Tibial artery (tissue), 4 donors: Measurements from ENCODE around the gene RPL10A.
A peak's percentile ranks its signal among the peaks of the same experiment; 100 is the strongest.

Experiments used
- DNase-seq, 2 donors: peaks; one replicate each; pipeline ENCODE4 v3.0.0-alpha.2; 2019
- H3K27ac ChIP-seq, 2 donors: fragments of 200-600 bp; sonication (generic) in 1 of 2; 1 replicate in 1 of 2; 2 replicates in 1 of 2; pipeline ENCODE4 v1.5.1; 2018 to 2019; ENCODE audit warnings: mild to moderate bottlenecking in 1 of 2
- H3K27me3 ChIP-seq, 2 donors: fragments of 200-600 bp; sonication (generic) in 1 of 2; one replicate each; pipeline versions ENCODE4 v1.5.1 to v1.6.0; 2016 to 2019
- H3K36me3 ChIP-seq, 3 donors: fragments of 200-600 bp; sonication (generic) in 2 of 3; one replicate each; pipeline ENCODE4 v1.5.1; 2016 to 2019; ENCODE audit warnings: mild to moderate bottlenecking in 2 of 3
- H3K4me1 ChIP-seq, 4 donors: fragments of 200-600 bp; sonication (generic) in 2 of 4; 1 replicate in 3 of 4; 2 replicates in 1 of 4; pipeline ENCODE4 v1.5.1; 2016 to 2019
- H3K4me3 ChIP-seq, 2 donors: fragments of 200-600 bp; sonication (generic) in 1 of 2; 1 replicate in 1 of 2; 2 replicates in 1 of 2; pipeline ENCODE4 v1.5.1; 2018 to 2019; ENCODE audit warnings: mild to moderate bottlenecking in 2 of 2
- H3K9me3 ChIP-seq, 3 donors: fragments of 200-600 bp; sonication (generic) in 1 of 3; one replicate each; pipeline ENCODE4 v1.5.1; 2016 to 2019
- intact Hi-C: fragments of 100-400 bp; cut with DNase I; formaldehyde crosslinking; loops from one replicate; pipeline ENCODE4 v1.15.0; 2023; ENCODE audit warnings: low total_unique reads
- TF ChIP-seq, protein P1 (sequence below), 2 experiments: fragments of 200-600 bp in 1 of 2; fragments of 450-650 bp in 1 of 2; IDR thresholded peaks; one replicate each; pipeline ENCODE4 v1.5.1; 2017 to 2019; ENCODE audit warnings: antibody characterized with exemption in 2 of 2, mild to moderate bottlenecking in 1 of 2, moderate library complexity in 1 of 2

Gene RPL10A

DNA sequence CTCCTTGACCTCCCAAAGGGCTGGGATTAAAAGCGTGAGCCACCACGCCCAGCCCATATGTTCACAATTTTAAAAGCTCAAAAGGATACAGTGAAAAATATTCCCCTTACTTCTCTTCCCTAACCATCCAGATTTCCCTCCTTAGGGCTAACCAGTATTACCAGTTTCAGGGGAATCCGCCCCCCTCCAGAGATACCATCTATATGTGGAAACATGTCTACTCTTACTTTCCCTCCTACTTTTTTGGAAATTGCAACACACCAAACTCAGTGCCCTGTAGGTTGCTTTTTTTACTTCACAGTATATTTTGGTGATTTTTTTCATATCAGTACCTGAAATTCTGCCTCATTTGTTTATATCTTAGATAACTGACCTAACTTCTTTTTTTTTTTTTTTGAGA lies 6.9 kb upstream of the RPL10A start:
- no peak overlapping the region for H3K4me3 ChIP-seq
- no peak overlapping the region for H3K27ac ChIP-seq
- DNase-seq = no peak
- no peaks in the 10 kb centered on the region for H3K9me3 ChIP-seq
- H3K36me3 ChIP-seq = peaks cover 34 to 98% (median 41%) of the 10 kb centered on the region in 3 donors
- no peaks in the 10 kb centered on the region for H3K4me1 ChIP-seq
- TF ChIP-seq, protein P1, sequence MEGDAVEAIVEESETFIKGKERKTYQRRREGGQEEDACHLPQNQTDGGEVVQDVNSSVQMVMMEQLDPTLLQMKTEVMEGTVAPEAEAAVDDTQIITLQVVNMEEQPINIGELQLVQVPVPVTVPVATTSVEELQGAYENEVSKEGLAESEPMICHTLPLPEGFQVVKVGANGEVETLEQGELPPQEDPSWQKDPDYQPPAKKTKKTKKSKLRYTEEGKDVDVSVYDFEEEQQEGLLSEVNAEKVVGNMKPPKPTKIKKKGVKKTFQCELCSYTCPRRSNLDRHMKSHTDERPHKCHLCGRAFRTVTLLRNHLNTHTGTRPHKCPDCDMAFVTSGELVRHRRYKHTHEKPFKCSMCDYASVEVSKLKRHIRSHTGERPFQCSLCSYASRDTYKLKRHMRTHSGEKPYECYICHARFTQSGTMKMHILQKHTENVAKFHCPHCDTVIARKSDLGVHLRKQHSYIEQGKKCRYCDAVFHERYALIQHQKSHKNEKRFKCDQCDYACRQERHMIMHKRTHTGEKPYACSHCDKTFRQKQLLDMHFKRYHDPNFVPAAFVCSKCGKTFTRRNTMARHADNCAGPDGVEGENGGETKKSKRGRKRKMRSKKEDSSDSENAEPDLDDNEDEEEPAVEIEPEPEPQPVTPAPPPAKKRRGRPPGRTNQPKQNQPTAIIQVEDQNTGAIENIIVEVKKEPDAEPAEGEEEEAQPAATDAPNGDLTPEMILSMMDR (IDR thresholded peaks at IDR 0.05) = no peak
- H3K27me3 ChIP-seq = no peaks in the 10 kb centered on the region
- intact Hi-C loops = no loop called here

DNA sequence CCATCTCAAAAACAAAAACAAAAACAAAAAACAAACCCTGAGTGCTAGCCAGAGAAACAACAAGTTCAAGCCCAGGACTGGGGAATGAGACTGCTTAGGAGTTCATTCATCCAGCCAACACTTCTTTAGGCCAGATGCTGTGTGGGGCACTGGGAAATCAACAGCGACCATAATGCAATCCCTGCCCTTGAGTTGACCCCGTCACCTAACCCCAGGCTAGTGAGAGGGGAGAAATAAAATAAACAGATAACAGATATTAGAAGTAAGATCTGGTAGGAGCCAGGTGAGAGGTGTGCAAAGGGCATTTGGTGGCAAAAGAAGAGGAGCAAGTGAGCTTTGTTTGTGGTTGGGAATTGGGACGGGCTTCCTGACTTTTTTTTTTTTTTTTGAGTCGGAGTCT lies 4.9 kb upstream of the RPL10A start:
- TF ChIP-seq, protein P1 (IDR thresholded peaks at IDR 0.05) = no peak
- DNase-seq = no peak
- Histone ChIP-seq H3K9me3 (no peaks in the 10 kb centered on the region), H3K27me3 (no peaks in the 10 kb centered on the region), H3K4me3 (no peak overlapping the region), H3K27ac (no peak overlapping the region), H3K36me3 (peaks cover 22 to 83% (median 23%) of the 10 kb centered on the region in 3 donors), H3K4me1 (peaks cover 0 to 7% (median 2%) of the 10 kb centered on the region in 4 donors)
- intact Hi-C loops = no loop called here

DNA sequence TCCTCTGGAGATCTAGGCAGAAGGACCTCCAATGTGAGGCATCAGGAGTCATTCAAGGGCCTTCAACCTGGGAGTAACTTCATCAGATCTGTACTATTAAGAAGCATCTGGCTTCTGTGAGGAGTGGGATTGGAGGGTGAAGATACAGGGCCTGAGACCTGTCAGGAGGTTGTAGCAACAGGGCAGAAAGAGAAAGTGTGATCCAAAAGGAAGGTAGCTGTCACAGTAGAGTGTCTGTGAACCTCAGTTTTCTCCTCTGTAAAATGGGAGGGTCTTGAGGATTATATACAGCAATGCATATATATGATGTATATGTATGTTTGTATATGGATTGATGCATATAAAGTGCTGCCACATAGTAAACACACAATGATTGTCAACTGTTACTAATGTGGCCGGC lies 2.6 kb upstream of the RPL10A start:
- DNase-seq = no peak
- Histone ChIP-seq H3K9me3 (no peaks in the 10 kb centered on the region), H3K4me1 (peaks cover 0 to 25% (median 12%) of the 10 kb centered on the region in 4 donors), H3K27ac (no peak overlapping the region), H3K27me3 (no peaks in the 10 kb centered on the region), H3K36me3 (peaks cover 13 to 74% (median 13%) of the 10 kb centered on the region in 3 donors), H3K4me3 (no peak overlapping the region)
- TF ChIP-seq, protein P1 (IDR thresholded peaks at IDR 0.05) = no peak
- intact Hi-C loops = loop anchor here (5.0 kb wide), 1 partner anchor 123 kb away; the partner anchor contains the start of gene PPARD

DNA sequence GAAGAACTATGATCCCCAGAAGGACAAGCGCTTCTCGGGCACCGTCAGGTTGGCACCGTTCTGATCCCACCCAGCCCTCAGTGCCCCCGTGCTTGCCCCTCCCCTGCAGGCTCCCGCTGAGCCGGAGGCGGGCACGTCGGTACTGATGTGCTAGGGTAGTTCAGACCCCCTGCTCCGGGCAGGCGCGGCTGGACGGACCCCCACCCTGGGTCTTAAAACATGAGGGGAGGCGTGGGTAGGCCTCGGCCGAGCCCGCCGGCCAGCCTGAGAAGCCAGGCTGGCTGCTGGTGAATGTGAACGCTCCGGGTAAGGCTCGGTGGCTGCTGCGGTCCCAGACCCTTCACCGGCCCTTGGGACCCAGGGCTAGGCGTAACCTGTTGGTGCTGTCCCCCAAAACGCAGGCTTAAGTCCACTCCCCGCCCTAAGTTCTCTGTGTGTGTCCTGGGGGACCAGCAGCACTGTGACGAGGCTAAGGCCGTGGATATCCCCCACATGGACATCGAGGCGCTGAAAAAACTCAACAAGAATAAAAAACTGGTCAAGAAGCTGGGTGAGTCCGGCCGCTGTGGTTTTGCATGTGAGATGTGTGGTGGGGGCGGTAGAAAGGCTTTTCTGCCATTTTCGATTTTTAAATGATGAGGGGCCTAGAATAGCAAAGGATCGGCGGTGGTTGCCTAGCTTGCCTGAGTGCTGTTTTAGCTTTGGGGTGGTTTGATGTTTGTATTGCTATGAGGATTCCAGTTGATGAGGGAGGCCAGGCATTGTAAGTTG lies 964 bp downstream of the RPL10A start:
- peaks cover 0 to 49% (median 26%) of the 10 kb centered on the region in 4 donors for H3K4me1 ChIP-seq
- DNase-seq = peak in 1 of 2 donors; percentile 43
- H3K36me3 ChIP-seq = peaks cover 29 to 74% (median 42%) of the 10 kb centered on the region in 3 donors
- intact Hi-C loops = loop anchor here (2.0 to 5.0 kb wide), 2 partner anchors 28 to 127 kb away; partner anchors contain the start of genes PPARD and TEAD3
- peak overlapping the region; percentile 63 to 80 for H3K4me3 ChIP-seq
- peak overlapping the region; percentile 83 to 86 for H3K27ac ChIP-seq
- no peaks in the 10 kb centered on the region for H3K9me3 ChIP-seq
- TF ChIP-seq, protein P1 (IDR thresholded peaks at IDR 0.05) = no peak
- H3K27me3 ChIP-seq = no peaks in the 10 kb centered on the region

DNA sequence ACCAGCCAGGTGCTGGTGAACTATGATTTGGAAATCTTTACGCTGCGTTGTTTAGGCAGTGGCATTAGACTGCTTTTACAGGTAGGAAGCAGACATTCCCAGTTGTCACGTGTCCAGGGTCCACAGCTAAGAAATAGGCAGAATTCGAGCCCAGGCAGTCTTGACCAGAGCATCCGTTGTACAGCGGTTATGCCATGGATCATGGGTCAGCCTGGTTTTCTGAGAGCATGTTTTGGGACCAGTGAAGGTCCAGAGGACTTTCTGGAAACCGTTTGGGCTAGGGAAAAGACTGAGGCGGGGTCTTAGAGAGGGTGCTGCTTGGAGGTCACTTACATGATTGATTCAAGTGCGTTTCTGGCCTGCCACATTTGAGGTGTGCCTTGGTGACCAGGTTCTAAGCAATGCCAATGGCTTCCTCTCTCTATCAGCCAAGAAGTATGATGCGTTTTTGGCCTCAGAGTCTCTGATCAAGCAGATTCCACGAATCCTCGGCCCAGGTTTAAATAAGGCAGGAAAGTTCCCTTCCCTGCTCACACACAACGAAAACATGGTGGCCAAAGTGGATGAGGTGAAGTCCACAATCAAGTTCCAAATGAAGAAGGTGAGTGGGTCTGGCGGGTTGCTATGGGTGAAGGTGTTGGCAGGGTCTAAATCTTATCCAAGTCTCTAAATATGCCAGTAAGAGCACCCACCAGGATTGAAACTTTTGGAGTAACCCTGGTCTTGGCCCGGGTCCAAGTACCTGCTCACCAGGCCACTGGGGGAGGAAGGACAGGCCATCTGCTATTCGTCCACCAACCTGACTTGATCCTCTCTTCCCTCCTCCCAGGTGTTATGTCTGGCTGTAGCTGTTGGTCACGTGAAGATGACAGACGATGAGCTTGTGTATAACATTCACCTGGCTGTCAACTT lies 1.8 kb downstream of the RPL10A start:
- Histone ChIP-seq H3K4me1 (peaks cover 0 to 49% (median 26%) of the 10 kb centered on the region in 4 donors), H3K4me3 (peak overlapping the region; percentile 63 to 80), H3K27me3 (no peaks in the 10 kb centered on the region), H3K36me3 (peaks cover 37 to 75% (median 50%) of the 10 kb centered on the region in 3 donors), H3K27ac (peak overlapping the region; percentile 83 to 86), H3K9me3 (no peaks in the 10 kb centered on the region)
- TF ChIP-seq, protein P1 (IDR thresholded peaks at IDR 0.05) = no peak
- no peak for DNase-seq
- intact Hi-C loops = loop anchor here (2.0 to 5.0 kb wide), 2 partner anchors 27 to 128 kb away; partner anchors contain the start of genes PPARD and TEAD3
